GM19372 (cell line): ENCODE results near the gene POLR1A.

Experiments used
- ATAC-seq: cut with Tn5 transposase; IDR thresholded peaks from one replicate; pipeline ENCODE4 v1.9.1; 2021; ENCODE audit warnings: mild to moderate bottlenecking, low read depth, moderate library complexity; ENCODE audit not compliant: unreplicated experiment

The POLR1A gene

GRCh38 chr2:86097913-86098312 is 7.8 kb downstream of the POLR1A start:
- ATAC-seq: no peak

GRCh38 chr2:86097114-86097896 is 8.4 kb downstream of the POLR1A start:
- ATAC-seq: no peak

GRCh38 chr2:86094229-86094628 is 11.5 kb downstream of the POLR1A start:
- ATAC-seq: no peak

GRCh38 chr2:86087936-86088850 is 17.5 kb downstream of the POLR1A start:
- no peak for ATAC-seq

- ATAC-seq: no peak
Measured at GRCh38 chr2:86082756-86083155, 22.9 kb downstream of the POLR1A start.

- ATAC-seq: no peak
Measured at GRCh38 chr2:86081724-86082123, 24.0 kb downstream of the POLR1A start.

- peak; percentile 74 for ATAC-seq
Measured at GRCh38 chr2:86079981-86080911, 25.4 kb downstream of the POLR1A start.

GRCh38 chr2:86078774-86079545 is 26.7 kb downstream of the POLR1A start:
- ATAC-seq: no peak

- no peak for ATAC-seq
Measured at GRCh38 chr2:86075886-86076285, 29.8 kb downstream of the POLR1A start.

- ATAC-seq: no peak
Measured at GRCh38 chr2:86074811-86075210, 30.9 kb downstream of the POLR1A start.

GRCh38 chr2:86074256-86074655 is 31.4 kb downstream of the POLR1A start:
- no peak for ATAC-seq

GRCh38 chr2:86073225-86073624 is 32.5 kb downstream of the POLR1A start:
- ATAC-seq: no peak

GRCh38 chr2:86072271-86072858 is 33.3 kb downstream of the POLR1A start:
- no peak for ATAC-seq

- no peak for ATAC-seq
Measured at GRCh38 chr2:86070868-86071267, 34.8 kb downstream of the POLR1A start.

- no peak for ATAC-seq
Measured at GRCh38 chr2:86069783-86070339, 35.8 kb downstream of the POLR1A start.

- ATAC-seq: no peak
Measured at GRCh38 chr2:86069091-86069685, 36.5 kb downstream of the POLR1A start.

- no peak for ATAC-seq
Measured at GRCh38 chr2:86068648-86069047, 37.0 kb downstream of the POLR1A start.

GRCh38 chr2:86068136-86068588 is 37.5 kb downstream of the POLR1A start:
- no peak for ATAC-seq

- no peak for ATAC-seq
Measured at GRCh38 chr2:86066915-86067314, 38.8 kb downstream of the POLR1A start.
